Inferior parietal cortex (tissue), 1 donor: Measurements from ENCODE around the gene SLC16A11.
A peak's percentile ranks its signal among the peaks of the same experiment; 100 is the strongest.
"Not testable (repeated sequence)": the region's sequence is repeated elsewhere in the genome, so short reads cannot be mapped to it uniquely, and the experiment has no call there.

Experiments used
- DNase-seq: peaks from one replicate; pipeline ENCODE4 v3.0.0-alpha.2; 2016; ENCODE audit errors: extremely low spot score

Gene SLC16A11

GRCh38 chr17:7058831-7059447 is 15.0 kb upstream of the SLC16A11 start:
- no peak for DNase-seq

GRCh38 chr17:7056386-7056785 is 12.5 kb upstream of the SLC16A11 start:
- DNase-seq, result no peak

GRCh38 chr17:7050583-7050982 is 6.7 kb upstream of the SLC16A11 start:
- DNase-seq, result not testable (repeated sequence)

GRCh38 chr17:7048968-7049367 is 5.1 kb upstream of the SLC16A11 start:
- no peak for DNase-seq

- no peak for DNase-seq
These were observed 3.7 kb upstream of the SLC16A11 start for GRCh38 chr17:7047566-7047965.

GRCh38 chr17:7046725-7047397 is 3.0 kb upstream of the SLC16A11 start:
- not testable (repeated sequence) for DNase-seq

GRCh38 chr17:7046127-7046724 is 2.3 kb upstream of the SLC16A11 start:
- peak; percentile 45 for DNase-seq

GRCh38 chr17:7045492-7046126 is 1.7 kb upstream of the SLC16A11 start:
- peak; percentile 87 for DNase-seq

GRCh38 chr17:7043182-7043496 is 753 bp downstream of the SLC16A11 start:
- DNase-seq, result no peak

GRCh38 chr17:7042501-7043181 is 1.3 kb downstream of the SLC16A11 start:
- no peak for DNase-seq

- no peak for DNase-seq
These were observed 2.0 kb downstream of the SLC16A11 start for GRCh38 chr17:7041607-7042500.

- DNase-seq, result no peak
These were observed 4.1 kb downstream of the SLC16A11 start for GRCh38 chr17:7039832-7040231.

- DNase-seq, result no peak
These were observed 5.6 kb downstream of the SLC16A11 start for GRCh38 chr17:7038025-7038862.

GRCh38 chr17:7035591-7036368 is 8.1 kb downstream of the SLC16A11 start, which contains the start of gene SLC16A13:
Gene SLC16A13, plus strand, starts transcription at chr17:7036015. Its CDS starts 368 bp downstream, at chr17:7036383.
- DNase-seq, result peak; percentile 90

GRCh38 chr17:7034955-7035590 is 8.8 kb downstream of the SLC16A11 start:
- DNase-seq, result no peak

- DNase-seq, result no peak
These were observed 14.2 kb downstream of the SLC16A11 start for GRCh38 chr17:7029659-7030058.

GRCh38 chr17:7029096-7029495 is 14.8 kb downstream of the SLC16A11 start:
- no peak for DNase-seq

- no peak for DNase-seq
These were observed 16.6 kb downstream of the SLC16A11 start for GRCh38 chr17:7027335-7027734.
